Small intestine (tissue), 7 donors: ENCODE measurements around the gene RAET1G. TPM values are rescaled to one million over a fixed set of nuclear protein-coding genes. Genes with fewer than 3 reads are reported as not detected.
"Not testable (repeated sequence)": the region's sequence is repeated elsewhere in the genome, so short reads cannot be mapped to it uniquely, and the experiment has no call there.

Experiments used
- DNase-seq, 2 donors: peaks; one replicate each; pipeline versions ENCODE4 v3.0.0 to v3.0.0-alpha.2; 2013
- FAIRE-seq: peaks from 2 replicates; lab custom pipeline; 2012; peaks lifted over from hg19 to GRCh38; lab: Jason Lieb, UNC
- H3K27ac ChIP-seq, 3 donors: one replicate each; pipeline ENCODE4 v1.5.1; 2013; ENCODE audit warnings: low read length in 2 of 3, mild to moderate bottlenecking in 2 of 3, control low read depth in 1 of 3, inconsistent platforms in 1 of 3, low read depth in 1 of 3, moderate library complexity in 1 of 3
- H3K27me3 ChIP-seq, 3 donors: one replicate each; pipeline ENCODE4 v1.6.1; 2013; ENCODE audit warnings: low read length in 3 of 3, inconsistent platforms in 1 of 3; ENCODE audit not compliant: control insufficient read depth in 3 of 3, insufficient read depth in 3 of 3
- H3K36me3 ChIP-seq, 3 donors: one replicate each; pipeline ENCODE4 v1.6.1; 2013; ENCODE audit warnings: low read length in 3 of 3, inconsistent platforms in 1 of 3, low read depth in 1 of 3, mild to moderate bottlenecking in 1 of 3, moderate library complexity in 1 of 3; ENCODE audit not compliant: control insufficient read depth in 3 of 3, insufficient read depth in 2 of 3
- H3K4me1 ChIP-seq, 3 donors: one replicate each; pipeline ENCODE4 v1.6.1; 2013; ENCODE audit warnings: low read length in 2 of 3, inconsistent platforms in 1 of 3, low read depth in 1 of 3, mild to moderate bottlenecking in 1 of 3, moderate library complexity in 1 of 3; ENCODE audit not compliant: control insufficient read depth in 3 of 3, insufficient read depth in 2 of 3
- H3K4me3 ChIP-seq, 3 donors: one replicate each; pipeline ENCODE4 v1.5.1; 2013; ENCODE audit warnings: low read length in 3 of 3, control low read depth in 1 of 3, inconsistent platforms in 1 of 3, low read depth in 1 of 3, mild to moderate bottlenecking in 1 of 3, moderate library complexity in 1 of 3
- H3K9me3 ChIP-seq, 2 donors: one replicate each; pipeline ENCODE4 v1.6.1; 2013; ENCODE audit warnings: low read depth in 1 of 2, low read length in 1 of 2; ENCODE audit not compliant: control insufficient read depth in 2 of 2, insufficient read depth in 1 of 2
- WGBS, 3 donors: extraction: QIAGEN DNeasy Blood & Tissue Kit; methylation state at CpG; one replicate each; pipeline ENCODE4 v1.1.7; 2013; 5-methylcytosine and 5-hydroxymethylcytosine counted together
- polyA plus RNA-seq, 4 donors: library from polyadenylated mRNA; stranded (reverse) in 3 of 4; unstranded in 1 of 4; fragments of 200-250 nt in 3 of 4; fragments of 120-200 nt in 1 of 4; gene quantifications; one replicate each; pipeline versions ENCODE4 v1.2.1 to v1.2.3, GENCODE V29; 2013
- donor health status: healthy with polysubstance abuse.
- donor health status: control.
- donor health status: control.
- donor health status: Bipolar disorder and iron deficiency.
- donor health status: healthy.

RAET1G gene
- polyA plus RNA-seq, 4 donors, result 0.15 to 0.27 TPM; not detected in 2

DNA sequence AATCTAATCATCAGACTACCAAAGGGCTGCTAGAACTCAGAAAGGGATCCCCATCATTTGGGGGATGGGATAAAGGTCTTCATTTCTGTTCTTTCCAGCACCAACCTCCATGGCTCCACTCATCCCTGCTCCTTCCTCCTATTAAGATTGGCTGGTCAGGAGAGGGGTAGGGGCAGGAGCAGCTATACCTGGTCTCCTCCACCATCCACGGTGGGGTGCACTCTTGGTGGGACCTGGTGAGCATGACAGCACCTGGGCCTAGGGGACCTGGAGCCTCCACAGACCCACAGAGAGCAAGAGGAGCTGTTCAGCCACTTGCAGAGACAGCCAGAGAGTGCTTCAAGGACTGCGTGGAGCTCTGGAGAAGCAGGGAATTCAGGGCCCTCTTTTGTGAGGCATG lies 12.7 kb upstream of the RAET1G start:
- H3K36me3 ChIP-seq, result no peaks in the 10 kb centered on the region
- H3K4me1 ChIP-seq, result peaks cover 0 to 7% (median 6%) of the 10 kb centered on the region in 3 donors
- H3K9me3 ChIP-seq, result no peaks in the 10 kb centered on the region
- FAIRE-seq, result no peak
- H3K27ac ChIP-seq, result no peak overlapping the region
- DNase-seq, result no peak
- WGBS, 3 donors, result 39 to 46% (median 45%) methylated on average over 2 of the region's 2 CpGs
- no peak overlapping the region for H3K4me3 ChIP-seq
- H3K27me3 ChIP-seq, result peaks cover 0 to 77% (median 50%) of the 10 kb centered on the region in 3 donors

DNA sequence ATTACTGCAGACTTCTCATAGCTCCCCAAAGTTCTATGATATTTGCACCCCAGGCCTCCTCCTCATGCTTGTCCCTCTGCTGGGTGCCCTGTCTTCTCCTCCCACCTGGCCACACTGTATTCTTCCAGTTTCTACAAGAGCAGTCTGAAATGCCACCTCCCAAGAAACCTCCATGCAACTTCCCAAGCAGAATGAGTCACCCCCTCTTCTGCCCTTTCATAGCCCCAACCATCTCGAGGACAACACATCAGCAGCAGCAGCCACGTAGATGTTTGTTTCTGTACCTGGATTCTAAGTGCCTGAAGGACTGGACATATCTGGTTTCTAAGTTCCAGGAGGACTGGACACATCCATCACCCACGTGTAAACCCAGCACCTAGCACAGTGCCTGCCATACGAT lies 12.3 kb upstream of the RAET1G start:
- H3K4me3 ChIP-seq, result no peak overlapping the region
- WGBS, 3 donors, result 33 to 53% (median 43%) methylated on average over 4 of the region's 4 CpGs
- peaks cover 0 to 75% (median 46%) of the 10 kb centered on the region in 3 donors for H3K27me3 ChIP-seq
- DNase-seq (peak in 1 of 2 donors; percentile 20), FAIRE-seq (no peak)
- H3K27ac ChIP-seq, result no peak overlapping the region
- no peaks in the 10 kb centered on the region for H3K36me3 ChIP-seq
- peaks cover 0 to 7% (median 6%) of the 10 kb centered on the region in 3 donors for H3K4me1 ChIP-seq
- H3K9me3 ChIP-seq, result no peaks in the 10 kb centered on the region

DNA sequence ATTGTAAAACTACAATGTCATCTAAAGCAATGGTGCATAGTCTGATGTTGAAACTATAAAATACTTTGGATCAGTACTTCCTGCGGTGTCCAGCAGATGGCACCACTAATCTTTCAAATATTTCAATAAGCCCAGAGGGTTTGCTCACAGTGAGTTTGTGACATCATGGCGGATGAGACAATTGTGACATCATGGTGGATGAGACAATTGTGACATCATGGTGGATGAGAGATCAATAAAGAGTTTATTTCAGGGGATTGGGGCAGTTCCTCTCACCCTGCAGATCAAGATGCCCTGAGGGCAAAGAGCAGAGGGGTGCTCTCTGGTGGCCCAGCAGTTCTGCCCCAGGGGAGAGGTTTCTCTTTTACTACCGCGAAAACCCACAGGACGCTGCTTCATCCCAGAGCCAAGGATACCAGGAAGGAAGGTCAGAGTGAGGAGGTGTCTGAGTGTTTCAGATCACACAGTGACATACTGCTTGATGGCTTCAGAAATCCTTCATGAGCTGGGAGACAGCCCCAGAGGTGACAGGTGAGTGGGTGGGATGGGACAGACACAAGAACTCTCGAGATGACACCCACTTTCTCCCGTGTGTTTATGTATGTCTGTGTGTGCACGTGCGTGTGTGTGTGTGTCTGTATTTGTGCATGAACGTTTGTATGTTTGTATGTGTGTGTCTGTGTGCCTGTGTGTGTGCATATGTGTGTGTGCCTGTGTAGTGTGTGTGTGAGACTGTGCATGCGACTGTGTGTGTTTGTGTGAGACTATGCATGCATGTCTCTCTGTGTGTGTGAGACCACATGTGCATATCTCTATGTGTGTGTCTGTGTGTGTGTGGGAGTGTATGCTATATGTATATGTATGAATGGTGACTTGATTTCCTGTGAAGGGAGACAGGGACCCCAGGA lies 11.6 kb upstream of the RAET1G start:
- Histone ChIP-seq H3K9me3 (no peaks in the 10 kb centered on the region), H3K36me3 (no peaks in the 10 kb centered on the region), H3K4me1 (peaks cover 0 to 7% (median 6%) of the 10 kb centered on the region in 3 donors), H3K4me3 (no peak overlapping the region), H3K27ac (no peak overlapping the region), H3K27me3 (peaks cover 0 to 70% (median 40%) of the 10 kb centered on the region in 3 donors)
- WGBS, 3 donors, result 30 to 36% (median 32%) methylated on average over 11 of the region's 11 CpGs
- DNase-seq, result peak; percentile 72 to 78
- no peak for FAIRE-seq

DNA sequence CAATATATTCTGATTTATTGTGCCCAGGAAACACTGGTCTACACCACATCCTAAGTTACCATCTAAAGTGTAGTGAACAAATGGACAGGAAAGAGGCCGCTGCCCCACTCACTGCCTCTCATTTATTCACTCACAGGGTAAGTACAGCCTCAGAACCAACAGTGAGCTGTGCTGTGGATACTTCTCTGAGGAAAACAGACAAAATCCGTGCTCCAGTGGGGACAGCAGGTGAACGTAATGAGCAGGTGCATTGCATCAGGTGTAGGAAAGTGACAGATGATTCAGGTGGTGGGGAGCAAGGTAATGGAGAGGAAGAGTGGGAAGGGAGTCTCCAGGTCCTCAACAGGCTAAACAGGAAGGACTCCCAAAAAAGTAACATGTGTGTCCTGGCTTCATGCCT lies 10.5 kb upstream of the RAET1G start:
- 25 to 30% (median 30%) methylated on average over 3 of the region's 3 CpGs for WGBS, 3 donors
- H3K4me1 ChIP-seq, result peaks cover 0 to 4% (median 3%) of the 10 kb centered on the region in 3 donors
- H3K27ac ChIP-seq, result no peak overlapping the region
- H3K4me3 ChIP-seq, result no peak overlapping the region
- DNase-seq, result no peak
- H3K9me3 ChIP-seq, result no peaks in the 10 kb centered on the region
- no peaks in the 10 kb centered on the region for H3K36me3 ChIP-seq
- peaks cover 0 to 66% (median 37%) of the 10 kb centered on the region in 3 donors for H3K27me3 ChIP-seq
- no peak for FAIRE-seq

DNA sequence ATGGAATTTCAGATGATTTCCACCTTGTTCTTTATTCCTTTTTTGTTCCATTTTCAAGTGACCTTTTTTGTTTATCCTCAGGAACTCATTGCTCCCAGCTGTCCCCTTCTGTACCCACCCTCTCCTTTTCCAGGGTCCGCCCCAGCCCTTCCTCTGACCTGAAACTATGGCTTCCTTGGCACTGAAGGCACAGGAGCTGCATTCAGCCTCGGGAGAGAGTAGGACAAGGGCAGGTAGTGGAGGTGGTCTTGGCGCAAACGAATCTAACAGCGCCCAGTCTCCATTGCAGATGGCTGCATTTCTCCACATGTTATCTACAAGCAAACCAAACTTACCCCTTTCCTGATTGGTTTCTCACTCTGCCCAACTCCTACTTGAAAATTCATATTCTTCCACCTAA lies 10.1 kb upstream of the RAET1G start:
- H3K36me3 ChIP-seq, result no peaks in the 10 kb centered on the region
- 45 to 57% (median 56%) methylated on average over 5 of the region's 5 CpGs for WGBS, 3 donors
- H3K9me3 ChIP-seq, result no peaks in the 10 kb centered on the region
- no peak overlapping the region for H3K4me3 ChIP-seq
- peaks cover 0 to under 1% (median 0%) of the 10 kb centered on the region in 3 donors for H3K4me1 ChIP-seq
- no peak for FAIRE-seq
- no peak overlapping the region for H3K27ac ChIP-seq
- H3K27me3 ChIP-seq, result peaks cover 0 to 62% (median 37%) of the 10 kb centered on the region in 3 donors
- no peak for DNase-seq

DNA sequence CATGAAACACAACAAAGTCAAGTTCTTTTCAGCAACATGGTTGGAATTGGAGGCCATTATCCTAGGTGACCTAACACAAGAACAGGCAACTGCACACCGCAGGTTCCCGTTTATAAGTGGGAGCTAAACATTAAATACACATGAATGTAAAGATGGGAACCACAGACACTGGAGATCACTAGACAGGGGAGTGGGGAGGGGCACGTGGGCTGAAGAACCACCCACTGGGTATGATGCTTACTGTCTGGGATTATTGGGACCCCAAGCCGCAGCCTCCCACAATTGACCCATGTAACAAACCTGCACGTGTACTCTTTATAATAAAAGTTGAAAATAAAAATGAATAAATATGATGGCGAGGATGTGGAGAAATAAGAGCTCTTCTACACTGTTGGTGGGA lies 8.6 kb upstream of the RAET1G start:
- DNase-seq (no peak), FAIRE-seq (no peak)
- H3K4me3 ChIP-seq, result no peak overlapping the region
- peaks cover 0 to 54% (median 29%) of the 10 kb centered on the region in 3 donors for H3K27me3 ChIP-seq
- no peaks in the 10 kb centered on the region for H3K36me3 ChIP-seq
- WGBS, 3 donors, result 65 to 70% (median 69%) methylated on average over 6 of the region's 6 CpGs
- H3K9me3 ChIP-seq, result no peaks in the 10 kb centered on the region
- no peak overlapping the region for H3K27ac ChIP-seq
- H3K4me1 ChIP-seq, result no peaks in the 10 kb centered on the region

DNA sequence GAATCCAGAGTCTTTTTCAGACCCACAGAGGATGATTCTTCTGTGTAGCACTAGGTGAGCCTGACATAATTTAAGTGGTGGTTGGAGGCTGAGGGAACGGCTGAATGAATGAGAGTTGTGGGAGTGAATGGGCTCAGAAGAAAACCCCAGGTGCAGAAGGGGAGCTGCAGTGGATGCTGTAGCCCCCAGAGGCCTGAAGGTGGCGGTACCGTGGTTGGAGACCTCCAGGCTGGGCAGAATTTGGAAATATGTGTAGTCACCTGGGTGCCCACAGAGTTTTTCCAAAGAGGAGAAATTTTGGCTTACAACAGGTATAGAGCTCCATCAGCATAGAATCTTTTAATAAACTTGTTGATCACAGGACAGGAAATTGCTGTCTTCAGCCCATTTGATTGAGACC lies 6.5 kb upstream of the RAET1G start:
- no peak overlapping the region for H3K4me3 ChIP-seq
- WGBS, 3 donors, result 3 to 6% (median 5%) methylated on average over 3 of the region's 3 CpGs
- H3K4me1 ChIP-seq, result peaks cover 0 to 8% (median 0%) of the 10 kb centered on the region in 3 donors
- H3K27ac ChIP-seq, result no peak overlapping the region
- H3K27me3 ChIP-seq, result peaks cover 0 to 53% (median 16%) of the 10 kb centered on the region in 3 donors
- DNase-seq (no peak), FAIRE-seq (no peak)
- H3K9me3 ChIP-seq, result no peaks in the 10 kb centered on the region
- no peaks in the 10 kb centered on the region for H3K36me3 ChIP-seq

DNA sequence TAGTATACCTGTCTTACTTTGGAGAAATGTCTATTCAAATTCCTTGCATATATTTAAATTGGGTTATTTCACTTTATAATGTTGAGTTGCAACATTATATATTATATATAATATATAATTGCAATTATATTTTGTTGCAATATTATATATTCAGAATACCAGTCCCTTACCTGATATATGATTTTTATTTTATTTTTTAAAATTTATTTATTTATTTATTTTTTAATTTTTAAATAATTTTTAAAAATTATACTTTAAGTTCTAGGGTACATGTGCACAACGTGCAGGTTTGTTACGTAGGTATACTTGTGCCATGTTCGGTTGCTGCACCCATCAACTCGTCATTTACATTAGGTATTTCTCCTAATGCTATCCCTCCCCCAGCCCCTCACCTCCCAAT lies 4.1 kb upstream of the RAET1G start:
- not testable (repeated sequence) for DNase-seq, H3K36me3 ChIP-seq, H3K9me3 ChIP-seq, H3K4me3 ChIP-seq, FAIRE-seq, H3K27ac ChIP-seq
- WGBS, 3 donors, result 84 to 85% (median 84%) methylated on average over 4 of the region's 4 CpGs
- H3K27me3 ChIP-seq, result peaks cover 0 to 66% (median 18%) of the 10 kb centered on the region in 3 donors
- H3K4me1 ChIP-seq, result peaks cover 0 to 15% (median 3%) of the 10 kb centered on the region in 3 donors
